Osteocyte (in vitro differentiated cells): ENCODE results near the gene PRR20G. TPM values are rescaled to one million over a fixed set of nuclear protein-coding genes. Genes with fewer than 3 reads are reported as not detected.

ENCODE experiments used
- DNase-seq: peaks from one replicate; pipeline ENCODE4 v3.0.0; 2021; ENCODE audit warnings: mixed read lengths; ENCODE audit not compliant: unreplicated experiment; ENCODE audit errors: extremely low spot score
- H3K27ac Mint-ChIP-seq: one replicate; pipeline ENCODE4 v1.8.0; 2021; ENCODE audit warnings: mild to moderate bottlenecking, mixed read lengths; ENCODE audit not compliant: unreplicated experiment
- H3K27me3 Mint-ChIP-seq: one replicate; pipeline ENCODE4 v1.8.0; 2021; ENCODE audit warnings: mixed read lengths; ENCODE audit not compliant: unreplicated experiment
- H3K36me3 Mint-ChIP-seq: one replicate; pipeline ENCODE4 v1.8.0; 2021; ENCODE audit warnings: mixed read lengths; ENCODE audit not compliant: unreplicated experiment
- H3K4me1 Mint-ChIP-seq: one replicate; pipeline ENCODE4 v1.8.0; 2021; ENCODE audit warnings: mixed read lengths; ENCODE audit not compliant: unreplicated experiment
- H3K4me3 Mint-ChIP-seq: one replicate; pipeline ENCODE4 v1.8.0; 2021; ENCODE audit warnings: mild to moderate bottlenecking, moderate library complexity, mixed read lengths; ENCODE audit not compliant: unreplicated experiment
- H3K9me3 Mint-ChIP-seq: one replicate; pipeline ENCODE4 v1.8.0; 2021; ENCODE audit warnings: mixed read lengths; ENCODE audit not compliant: unreplicated experiment
- total RNA-seq: library from RNA; stranded (reverse); gene quantifications from 2 replicates; pipeline ENCODE4 v1.2.1, GENCODE V29; 2021
- TF ChIP-seq, protein P1 (sequence below): fragments of 200-600 bp; sonication (generic); IDR thresholded peaks from 2 replicates; pipeline ENCODE4 v1.5.0; 2021; ENCODE audit warnings: antibody characterized with exemption, mild to moderate bottlenecking, moderate library complexity

PRR20G gene
- total RNA-seq, 1 donor from 2014 or later: not detected

DNA sequence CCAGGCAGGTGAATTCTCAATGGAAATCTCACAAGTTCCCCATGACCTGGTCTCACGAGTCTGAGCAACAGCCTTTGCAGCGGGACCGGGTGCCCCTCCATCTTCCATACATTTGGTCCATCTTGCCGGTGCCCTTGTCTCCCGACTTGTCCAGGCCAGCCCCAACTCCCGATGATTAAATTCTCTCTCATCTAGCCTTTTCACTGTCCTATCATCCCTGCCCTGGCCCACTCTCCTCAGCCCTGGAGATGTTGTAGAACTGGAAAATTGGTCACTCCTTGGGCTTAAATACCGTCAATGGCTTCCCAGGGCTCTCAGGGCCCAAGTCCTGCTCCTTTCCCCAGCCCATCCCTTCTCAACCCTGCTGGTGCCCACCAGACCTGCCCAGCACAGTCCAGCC is 34.4 kb downstream of the PRR20G start:
- H3K27ac Mint-ChIP-seq: no peak overlapping the region
- DNase-seq: peak; percentile 73
- H3K9me3 Mint-ChIP-seq: peaks cover 5% of the 10 kb centered on the region
- no peak overlapping the region for H3K4me3 Mint-ChIP-seq
- H3K4me1 Mint-ChIP-seq: no peaks in the 10 kb centered on the region
- TF ChIP-seq, protein P1, sequence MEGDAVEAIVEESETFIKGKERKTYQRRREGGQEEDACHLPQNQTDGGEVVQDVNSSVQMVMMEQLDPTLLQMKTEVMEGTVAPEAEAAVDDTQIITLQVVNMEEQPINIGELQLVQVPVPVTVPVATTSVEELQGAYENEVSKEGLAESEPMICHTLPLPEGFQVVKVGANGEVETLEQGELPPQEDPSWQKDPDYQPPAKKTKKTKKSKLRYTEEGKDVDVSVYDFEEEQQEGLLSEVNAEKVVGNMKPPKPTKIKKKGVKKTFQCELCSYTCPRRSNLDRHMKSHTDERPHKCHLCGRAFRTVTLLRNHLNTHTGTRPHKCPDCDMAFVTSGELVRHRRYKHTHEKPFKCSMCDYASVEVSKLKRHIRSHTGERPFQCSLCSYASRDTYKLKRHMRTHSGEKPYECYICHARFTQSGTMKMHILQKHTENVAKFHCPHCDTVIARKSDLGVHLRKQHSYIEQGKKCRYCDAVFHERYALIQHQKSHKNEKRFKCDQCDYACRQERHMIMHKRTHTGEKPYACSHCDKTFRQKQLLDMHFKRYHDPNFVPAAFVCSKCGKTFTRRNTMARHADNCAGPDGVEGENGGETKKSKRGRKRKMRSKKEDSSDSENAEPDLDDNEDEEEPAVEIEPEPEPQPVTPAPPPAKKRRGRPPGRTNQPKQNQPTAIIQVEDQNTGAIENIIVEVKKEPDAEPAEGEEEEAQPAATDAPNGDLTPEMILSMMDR: no peak
- peaks cover 3% of the 10 kb centered on the region for H3K27me3 Mint-ChIP-seq
- H3K36me3 Mint-ChIP-seq: no peaks in the 10 kb centered on the region

DNA sequence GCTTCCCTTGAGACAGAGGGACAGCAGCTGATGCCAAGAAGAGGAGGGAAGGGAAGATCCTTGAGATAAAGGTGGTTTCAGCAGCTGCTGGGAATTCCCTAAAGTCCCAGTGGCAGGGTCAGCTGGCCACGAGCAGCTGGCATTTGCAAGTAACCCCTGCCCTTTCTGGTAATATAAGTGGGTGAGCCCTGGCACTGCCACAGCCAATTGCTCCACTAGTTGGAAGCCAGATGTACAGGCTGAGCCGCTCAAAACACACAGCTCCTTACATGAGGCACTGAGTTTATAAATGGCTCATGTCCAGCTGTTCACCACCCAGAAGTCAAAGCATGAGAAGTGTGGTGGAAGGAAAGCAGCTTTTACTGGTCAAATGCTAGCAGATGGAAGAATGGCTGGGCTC is 35.4 kb downstream of the PRR20G start:
- no peak for DNase-seq
- Mint-ChIP-seq H3K4me3 (no peak overlapping the region), H3K27ac (no peak overlapping the region), H3K36me3 (no peaks in the 10 kb centered on the region), H3K9me3 (peaks cover 9% of the 10 kb centered on the region), H3K27me3 (peaks cover 3% of the 10 kb centered on the region), H3K4me1 (no peaks in the 10 kb centered on the region)
- TF ChIP-seq, protein P1: no peak

DNA sequence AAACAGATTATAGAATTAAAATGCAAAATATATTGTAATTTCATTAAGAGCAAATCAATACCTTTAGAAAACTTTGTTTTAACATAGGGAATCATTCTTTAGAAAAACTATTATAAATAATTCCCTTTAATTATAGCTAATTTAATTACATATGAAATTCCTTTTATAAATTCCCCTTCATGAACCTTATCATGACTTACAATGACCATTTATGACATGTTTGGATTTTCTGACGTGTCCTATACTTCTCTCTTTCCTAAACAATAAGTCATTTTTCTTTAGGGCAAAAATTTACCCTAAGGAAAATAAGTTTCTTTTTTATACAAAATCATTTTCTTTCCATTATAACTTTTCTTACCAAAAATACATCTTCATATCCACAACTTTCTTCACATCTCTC is 37.8 kb downstream of the PRR20G start:
- Mint-ChIP-seq H3K9me3 (peaks cover 26% of the 10 kb centered on the region), H3K4me1 (no peaks in the 10 kb centered on the region), H3K4me3 (no peak overlapping the region), H3K27me3 (peaks cover 3% of the 10 kb centered on the region), H3K27ac (no peak overlapping the region), H3K36me3 (no peaks in the 10 kb centered on the region)
- TF ChIP-seq, protein P1: no peak
- DNase-seq: no peak

GRCh38 chr3:127247292-127247691 is 40.6 kb downstream of the PRR20G start:
- Mint-ChIP-seq H3K36me3 (no peaks in the 10 kb centered on the region), H3K4me3 (no peak overlapping the region), H3K27me3 (no peaks in the 10 kb centered on the region), H3K4me1 (no peaks in the 10 kb centered on the region), H3K27ac (no peak overlapping the region), H3K9me3 (peaks cover 30% of the 10 kb centered on the region)
- DNase-seq: no peak
- TF ChIP-seq, protein P1: no peak

- TF ChIP-seq, protein P1: no peak
- H3K4me3 Mint-ChIP-seq: no peak overlapping the region
- H3K27ac Mint-ChIP-seq: no peak overlapping the region
- H3K4me1 Mint-ChIP-seq: no peaks in the 10 kb centered on the region
- H3K27me3 Mint-ChIP-seq: peaks cover 14% of the 10 kb centered on the region
- no peak for DNase-seq
- no peaks in the 10 kb centered on the region for H3K36me3 Mint-ChIP-seq
- H3K9me3 Mint-ChIP-seq: peaks cover 8% of the 10 kb centered on the region
Measured at GRCh38 chr3:127238602-127239001, 49.2 kb downstream of the PRR20G start.
